ENCODE data around the gene REG4. TPM values are rescaled to one million over a fixed set of nuclear protein-coding genes. Genes with fewer than 3 reads are reported as not detected.

The REG4 gene
- total and polyA plus RNA-seq, 4 donors = 0.08 to 0.19 (median 0.15) TPM; not detected in 1

- Histone ChIP-seq H3K27ac (ENCODE audit: low read depth in 1 of 2, low read length in 2 of 2) (peak overlapping the region; percentile 16 to 54), H3K4me3 (ENCODE audit: low read depth in 1 of 3, low read length in 3 of 3) (no peak overlapping the region), H3K27me3 (ENCODE audit: control insufficient read depth in 4 of 4, insufficient read depth in 4 of 4, low read length in 3 of 4) (no peaks in the 10 kb centered on the region), H3K9me3 (ENCODE audit: control insufficient read depth in 4 of 4, low read length in 3 of 4) (no peaks in the 10 kb centered on the region), H3K4me1 (ENCODE audit: control insufficient read depth in 4 of 4, insufficient read depth in 4 of 4, low read length in 3 of 4) (peaks cover 6 to 51% (median 29%) of the 10 kb centered on the region in 4 donors), H3K36me3 (ENCODE audit: control insufficient read depth in 4 of 4, insufficient read depth in 3 of 4, low read depth in 1 of 4, low read length in 3 of 4) (peaks cover under 1 to 38% (median 19%) of the 10 kb centered on the region in 4 donors), H3K9ac (ENCODE audit: low read depth in 1 of 2, low read length in 2 of 2) (peak overlapping the region in 1 of 2 donors; percentile 52)
- WGBS = 43% methylated on average over 6 of the region's 6 CpGs
- peak; percentile 10 for TF ChIP-seq SP1 (IDR thresholded peaks at IDR 0.05)
- no peak for TF ChIP-seq NR2F2 (IDR thresholded peaks at IDR 0.05)
- peak in 1 of 2 donors; percentile 18 for TF ChIP-seq HNF4A (conservative IDR thresholded peaks at IDR 0.05)
- no peak for TF ChIP-seq REST (IDR thresholded peaks at IDR 0.05)
- TF ChIP-seq FOXA1 (IDR thresholded peaks at IDR 0.05) = no peak
- no peak for TF ChIP-seq FOXA2 (IDR thresholded peaks at IDR 0.05)
- no peak for TF ChIP-seq CTCF (IDR thresholded peaks at IDR 0.05; ENCODE audit: low read depth, low read length, missing input control)
- no peak for TF ChIP-seq ZBTB33 (IDR thresholded peaks at IDR 0.05)
- no peak for DNase-seq (ENCODE audit: low spot score)
Observed at GRCh38 chr1:119764220-119764619, 47.0 kb downstream of the REG4 start.

- WGBS = 36% methylated on average over 1 of the region's 1 CpG
- no peak for TF ChIP-seq FOXA2 (IDR thresholded peaks at IDR 0.05)
- peak; percentile 20 to 47 for TF ChIP-seq HNF4A (conservative IDR thresholded peaks at IDR 0.05)
- peak; percentile 68 to 78 for TF ChIP-seq RXRA (IDR thresholded peaks at IDR 0.05)
- peak; percentile 11 for TF ChIP-seq YY1 (IDR thresholded peaks at IDR 0.05)
Observed at GRCh38 chr1:119762953-119763352, 48.3 kb downstream of the REG4 start.

GRCh38 chr1:119762409-119762808 is 48.9 kb downstream of the REG4 start:
- Histone ChIP-seq H3K4me3 (ENCODE audit: low read depth in 1 of 3, low read length in 3 of 3) (no peak overlapping the region), H3K9me3 (ENCODE audit: control insufficient read depth in 4 of 4, low read length in 3 of 4) (no peaks in the 10 kb centered on the region), H3K9ac (ENCODE audit: low read depth in 1 of 2, low read length in 2 of 2) (no peak overlapping the region), H3K27ac (ENCODE audit: low read depth in 1 of 2, low read length in 2 of 2) (peak overlapping the region in 1 of 2 donors; percentile 39), H3K27me3 (ENCODE audit: control insufficient read depth in 4 of 4, insufficient read depth in 4 of 4, low read length in 3 of 4) (no peaks in the 10 kb centered on the region), H3K36me3 (ENCODE audit: control insufficient read depth in 4 of 4, insufficient read depth in 3 of 4, low read depth in 1 of 4, low read length in 3 of 4) (peaks cover 3 to 53% (median 33%) of the 10 kb centered on the region in 4 donors), H3K4me1 (ENCODE audit: control insufficient read depth in 4 of 4, insufficient read depth in 4 of 4, low read length in 3 of 4) (peaks cover 6 to 48% (median 25%) of the 10 kb centered on the region in 4 donors)
- DNase-seq (ENCODE audit: low spot score) = no peak
- WGBS = 87% methylated on average over 1 of the region's 1 CpG
- TF ChIP-seq YY1 (IDR thresholded peaks at IDR 0.05) (no peak), NR2F2 (IDR thresholded peaks at IDR 0.05) (no peak), SP1 (IDR thresholded peaks at IDR 0.05) (no peak), REST (IDR thresholded peaks at IDR 0.05) (no peak), TAF1 (conservative IDR thresholded peaks at IDR 0.05) (no peak), FOXA2 (IDR thresholded peaks at IDR 0.05) (no peak), JUND (IDR thresholded peaks at IDR 0.05) (no peak), EGR1 (IDR thresholded peaks at IDR 0.05; ENCODE audit: low read depth in 2 of 2) (no peak), CTCF (IDR thresholded peaks at IDR 0.05; ENCODE audit: low read depth, low read length, missing input control) (no peak), FOXA1 (IDR thresholded peaks at IDR 0.05) (no peak)

More at GRCh38 chr1:119762953-119763352, 48.3 kb downstream of the REG4 start:
- Histone ChIP-seq H3K9me3 (ENCODE audit: control insufficient read depth in 4 of 4, low read length in 3 of 4) (no peaks in the 10 kb centered on the region), H3K27ac (ENCODE audit: low read depth in 1 of 2, low read length in 2 of 2) (peak overlapping the region; percentile 16 to 54), H3K36me3 (ENCODE audit: control insufficient read depth in 4 of 4, insufficient read depth in 3 of 4, low read depth in 1 of 4, low read length in 3 of 4) (peaks cover 3 to 49% (median 28%) of the 10 kb centered on the region in 4 donors), H3K4me3 (ENCODE audit: low read depth in 1 of 3, low read length in 3 of 3) (no peak overlapping the region), H3K27me3 (ENCODE audit: control insufficient read depth in 4 of 4, insufficient read depth in 4 of 4, low read length in 3 of 4) (no peaks in the 10 kb centered on the region), H3K9ac (ENCODE audit: low read depth in 1 of 2, low read length in 2 of 2) (peak overlapping the region in 1 of 2 donors; percentile 54), H3K4me1 (ENCODE audit: control insufficient read depth in 4 of 4, insufficient read depth in 4 of 4, low read length in 3 of 4) (peaks cover 6 to 46% (median 25%) of the 10 kb centered on the region in 4 donors)
- no peak for DNase-seq (ENCODE audit: low spot score)

Measured in liver (tissue), 9 donors.